Calu3 (cell line): ENCODE results near the gene TMPRSS13. TPM values are rescaled to one million over a fixed set of nuclear protein-coding genes. Genes with fewer than 3 reads are reported as not detected.

Source experiments
- BruUV-seq: library from RNA; stranded (reverse); fragments of 400-500 nt; replicated peaks from 2 replicates; lab custom pipeline; 2021; lab: Mats Ljungman, UMichigan
- CTCF ChIA-PET: fragments of 300-600 bp; sonication (Branson Sonifier 250); formaldehyde crosslinking; loops from one replicate; lab custom pipeline; 2022; ENCODE audit warnings: antibody characterized with exemption; lab: Charles Lee
- DNase-seq: peaks from one replicate; pipeline ENCODE4 v3.0.0; 2022
- H3K27ac Mint-ChIP-seq: one replicate; pipeline ENCODE4 v1.8.0; 2022; ENCODE audit warnings: mixed read lengths; ENCODE audit not compliant: unreplicated experiment
- H3K27me3 Mint-ChIP-seq: one replicate; pipeline ENCODE4 v1.8.0; 2022; ENCODE audit warnings: mixed read lengths; ENCODE audit not compliant: unreplicated experiment
- H3K36me3 Mint-ChIP-seq: one replicate; pipeline ENCODE4 v1.8.0; 2022; ENCODE audit warnings: mild to moderate bottlenecking, moderate library complexity, mixed read lengths; ENCODE audit not compliant: insufficient read depth, unreplicated experiment
- H3K4me1 Mint-ChIP-seq: one replicate; pipeline ENCODE4 v1.8.0; 2022; ENCODE audit warnings: mild to moderate bottlenecking, low read depth, mixed read lengths; ENCODE audit not compliant: unreplicated experiment
- H3K4me3 Mint-ChIP-seq: one replicate; pipeline ENCODE4 v1.8.0; 2022; ENCODE audit warnings: mild to moderate bottlenecking, low read depth, moderate library complexity, mixed read lengths; ENCODE audit not compliant: unreplicated experiment
- H3K9me3 Mint-ChIP-seq: one replicate; pipeline ENCODE4 v1.8.0; 2022; ENCODE audit warnings: low read depth, mixed read lengths; ENCODE audit not compliant: unreplicated experiment
- intact Hi-C: fragments of 100-400 bp; cut with micrococcal nuclease; formaldehyde crosslinking; loops from one replicate; pipeline ENCODE4 v1.10.0; 2022; ENCODE audit not compliant: unreplicated experiment
- total RNA-seq: library from RNA; stranded (reverse); gene quantifications from 2 replicates; pipeline ENCODE4 v1.2.3, GENCODE V29; 2022
- TF ChIP-seq, protein P1 (sequence below): fragments of 200-600 bp; IDR thresholded peaks from one replicate; pipeline ENCODE4 v1.8.0; 2022; ENCODE audit warnings: antibody characterized with exemption; ENCODE audit not compliant: unreplicated experiment

The TMPRSS13 gene
- total RNA-seq, 1 experiment from 2014 or later: 2.3 TPM

DNA sequence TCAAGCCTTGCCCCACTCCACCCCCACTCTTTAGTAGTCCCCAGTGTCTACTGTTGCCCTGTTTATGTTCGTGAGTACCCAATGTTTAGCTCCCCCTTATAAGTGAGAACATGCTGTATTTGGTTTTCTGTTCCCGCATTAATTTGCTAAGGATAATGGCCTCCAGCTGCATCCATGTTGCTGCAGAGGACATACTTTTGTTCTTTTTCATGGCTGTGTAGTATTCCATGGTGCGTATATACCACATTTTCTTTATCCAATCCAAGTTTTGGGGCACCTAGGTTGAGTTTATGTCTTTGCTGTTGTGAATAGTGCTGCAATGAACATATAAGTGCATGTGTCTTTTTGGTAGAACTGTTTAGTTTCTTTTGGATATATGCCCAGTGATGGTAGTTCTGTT is 36.6 kb downstream of the TMPRSS13 start:
- TF ChIP-seq, protein P1, sequence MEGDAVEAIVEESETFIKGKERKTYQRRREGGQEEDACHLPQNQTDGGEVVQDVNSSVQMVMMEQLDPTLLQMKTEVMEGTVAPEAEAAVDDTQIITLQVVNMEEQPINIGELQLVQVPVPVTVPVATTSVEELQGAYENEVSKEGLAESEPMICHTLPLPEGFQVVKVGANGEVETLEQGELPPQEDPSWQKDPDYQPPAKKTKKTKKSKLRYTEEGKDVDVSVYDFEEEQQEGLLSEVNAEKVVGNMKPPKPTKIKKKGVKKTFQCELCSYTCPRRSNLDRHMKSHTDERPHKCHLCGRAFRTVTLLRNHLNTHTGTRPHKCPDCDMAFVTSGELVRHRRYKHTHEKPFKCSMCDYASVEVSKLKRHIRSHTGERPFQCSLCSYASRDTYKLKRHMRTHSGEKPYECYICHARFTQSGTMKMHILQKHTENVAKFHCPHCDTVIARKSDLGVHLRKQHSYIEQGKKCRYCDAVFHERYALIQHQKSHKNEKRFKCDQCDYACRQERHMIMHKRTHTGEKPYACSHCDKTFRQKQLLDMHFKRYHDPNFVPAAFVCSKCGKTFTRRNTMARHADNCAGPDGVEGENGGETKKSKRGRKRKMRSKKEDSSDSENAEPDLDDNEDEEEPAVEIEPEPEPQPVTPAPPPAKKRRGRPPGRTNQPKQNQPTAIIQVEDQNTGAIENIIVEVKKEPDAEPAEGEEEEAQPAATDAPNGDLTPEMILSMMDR: no peak
- Mint-ChIP-seq H3K4me3 (no peak overlapping the region), H3K9me3 (peaks cover 2% of the 10 kb centered on the region), H3K4me1 (no peaks in the 10 kb centered on the region), H3K27me3 (peaks cover 44% of the 10 kb centered on the region), H3K36me3 (no peaks in the 10 kb centered on the region), H3K27ac (no peak overlapping the region)
- CTCF ChIA-PET: no interaction called here
- DNase-seq: no peak
- BruUV-seq: no TSS peak
- intact Hi-C loops: no loop called here

DNA sequence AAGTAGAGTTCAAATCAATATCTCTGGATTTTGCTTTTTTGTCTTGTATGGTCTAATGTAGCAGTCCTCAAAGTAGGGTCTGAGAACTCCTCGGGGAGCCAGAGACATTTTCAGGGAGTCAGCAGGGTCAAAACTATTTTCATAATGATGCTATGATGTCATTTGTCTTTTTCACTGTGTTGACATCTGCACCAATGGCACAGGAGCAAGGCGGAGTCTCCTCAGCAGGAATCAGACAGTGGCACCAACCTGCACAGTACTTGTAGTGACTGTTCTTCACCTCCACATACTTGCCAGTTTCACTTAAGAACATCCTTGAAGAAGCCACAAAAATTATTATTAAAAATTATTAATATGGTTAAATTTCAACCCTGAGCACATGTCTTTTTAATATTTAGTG is 37.8 kb downstream of the TMPRSS13 start:
- Mint-ChIP-seq H3K27me3 (peaks cover 38% of the 10 kb centered on the region), H3K27ac (no peak overlapping the region), H3K36me3 (no peaks in the 10 kb centered on the region), H3K4me1 (no peaks in the 10 kb centered on the region), H3K4me3 (no peak overlapping the region), H3K9me3 (peaks cover 2% of the 10 kb centered on the region)
- TF ChIP-seq, protein P1: no peak
- no TSS peak for BruUV-seq
- no peak for DNase-seq
- intact Hi-C loops: no loop called here
- CTCF ChIA-PET: no interaction called here

DNA sequence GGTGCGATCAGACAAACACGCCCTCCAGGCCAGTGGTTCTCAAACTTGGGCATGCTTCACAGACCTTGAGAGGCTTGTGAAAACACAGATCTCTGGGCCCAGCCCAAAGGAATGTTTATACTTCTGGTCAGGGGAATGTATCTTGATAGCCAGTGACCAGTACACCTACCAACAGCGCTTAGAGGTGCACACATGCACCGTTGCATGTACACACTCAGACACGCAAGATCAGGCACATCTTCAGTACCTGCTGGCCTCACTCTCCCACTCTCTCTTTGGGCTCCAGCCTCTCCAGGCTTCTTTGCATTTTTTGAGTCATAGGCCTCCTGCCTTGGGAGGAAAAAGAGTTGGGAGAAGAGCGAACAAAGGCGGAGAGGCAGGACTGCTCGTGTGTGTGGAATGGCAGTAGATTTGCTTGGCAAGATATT is 41.0 kb downstream of the TMPRSS13 start:
- no peaks in the 10 kb centered on the region for H3K4me1 Mint-ChIP-seq
- H3K27ac Mint-ChIP-seq: no peak overlapping the region
- no TSS peak for BruUV-seq
- peaks cover 2% of the 10 kb centered on the region for H3K9me3 Mint-ChIP-seq
- TF ChIP-seq, protein P1: no peak
- no peaks in the 10 kb centered on the region for H3K36me3 Mint-ChIP-seq
- H3K4me3 Mint-ChIP-seq: no peak overlapping the region
- CTCF ChIA-PET: no interaction called here
- intact Hi-C loops: no loop called here
- H3K27me3 Mint-ChIP-seq: peaks cover 55% of the 10 kb centered on the region
- no peak for DNase-seq

DNA sequence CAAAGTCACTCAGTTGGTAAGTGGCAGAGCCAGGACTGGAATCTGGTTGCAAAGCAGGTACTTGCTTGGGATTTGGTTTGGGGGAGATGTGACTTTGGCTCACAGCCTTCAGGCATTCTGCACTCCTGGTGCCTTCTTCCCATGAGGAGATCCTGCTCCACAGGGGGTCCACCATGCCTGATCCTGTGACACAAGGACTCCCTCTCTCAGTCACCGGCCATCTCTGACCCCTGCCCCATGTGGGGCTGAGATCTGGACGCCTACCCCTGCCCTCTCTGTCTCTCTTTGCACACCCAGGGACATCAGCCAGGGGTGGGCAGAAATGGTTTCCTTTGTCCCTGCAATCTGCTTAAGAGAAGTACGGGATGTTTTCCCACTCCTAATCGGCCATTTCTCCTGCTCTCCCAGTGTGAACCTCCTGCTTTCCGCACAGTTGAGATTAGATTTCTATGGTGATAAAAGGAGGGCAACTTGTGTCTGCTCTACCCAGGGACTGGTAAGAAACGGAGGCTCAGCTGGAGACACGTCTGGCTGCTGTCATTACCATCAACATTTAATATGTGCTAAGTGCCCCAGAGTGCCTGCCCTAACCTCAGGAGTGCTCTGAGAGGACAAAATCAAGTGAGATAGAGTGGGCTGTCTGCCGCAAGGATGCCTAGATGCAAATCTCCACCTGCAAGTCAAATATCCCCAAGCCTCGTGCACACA is 41.6 kb downstream of the TMPRSS13 start:
- TF ChIP-seq, protein P1: no peak
- no peak overlapping the region for H3K4me3 Mint-ChIP-seq
- peaks cover 60% of the 10 kb centered on the region for H3K27me3 Mint-ChIP-seq
- H3K27ac Mint-ChIP-seq: no peak overlapping the region
- intact Hi-C loops: no loop called here
- peaks cover 2% of the 10 kb centered on the region for H3K9me3 Mint-ChIP-seq
- DNase-seq: no peak
- H3K4me1 Mint-ChIP-seq: no peaks in the 10 kb centered on the region
- no peaks in the 10 kb centered on the region for H3K36me3 Mint-ChIP-seq
- no TSS peak for BruUV-seq
- CTCF ChIA-PET: no interaction called here
